Measurements from ENCODE around the gene WHRN.

The WHRN gene

DNA sequence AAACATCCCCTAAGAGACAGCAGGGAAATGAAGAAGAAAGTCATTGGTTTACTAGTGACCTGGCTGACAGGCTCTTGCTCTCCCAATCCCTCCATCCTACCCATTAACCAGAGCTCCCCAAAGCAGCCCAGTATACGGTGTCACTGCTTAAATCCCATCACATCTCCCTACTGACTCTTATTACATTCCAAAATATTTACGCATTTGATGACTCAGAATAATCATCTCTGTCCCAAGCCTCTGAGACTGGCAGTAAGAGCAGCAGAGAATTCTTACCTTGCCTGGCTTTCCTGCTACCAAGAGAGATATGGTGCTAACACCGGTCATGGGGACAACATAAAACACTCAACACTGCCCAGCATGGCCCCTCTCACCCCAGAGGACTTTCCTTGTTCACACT lies 20.2 kb upstream of the WHRN start:
- POLR2A ChIA-PET: interaction anchor here (1.3 kb wide), 1 partner anchor 62 kb away, joined by 4 read pairs; the partner anchor contains the start of gene ATP6V1G1
- CTCF ChIA-PET: no interaction called here
- TF ChIP-seq HDGF (IDR thresholded peaks at IDR 0.05; ENCODE audit: borderline replicate concordance) (no peak), CTBP1 (IDR thresholded peaks at IDR 0.05; ENCODE audit: borderline replicate concordance) (no peak), BHLHE40 (IDR thresholded peaks at IDR 0.05; ENCODE audit: borderline replicate concordance) (no peak), NFRKB (IDR thresholded peaks at IDR 0.05) (no peak), ELF4 (IDR thresholded peaks at IDR 0.05) (no peak), ARNT (IDR thresholded peaks at IDR 0.05) (no peak), SP1 (IDR thresholded peaks at IDR 0.05) (no peak), TARDBP (IDR thresholded peaks at IDR 0.05) (no peak), ZNF384 (IDR thresholded peaks at IDR 0.05) (no peak), L3MBTL2 (conservative IDR thresholded peaks at IDR 0.05) (no peak), FOXM1 (IDR thresholded peaks at IDR 0.05; ENCODE audit: borderline replicate concordance) (no peak), SUZ12 (IDR thresholded peaks at IDR 0.05) (no peak), FOXK2 (IDR thresholded peaks at IDR 0.05) (no peak)
- TF ChIP-seq, protein P1, sequence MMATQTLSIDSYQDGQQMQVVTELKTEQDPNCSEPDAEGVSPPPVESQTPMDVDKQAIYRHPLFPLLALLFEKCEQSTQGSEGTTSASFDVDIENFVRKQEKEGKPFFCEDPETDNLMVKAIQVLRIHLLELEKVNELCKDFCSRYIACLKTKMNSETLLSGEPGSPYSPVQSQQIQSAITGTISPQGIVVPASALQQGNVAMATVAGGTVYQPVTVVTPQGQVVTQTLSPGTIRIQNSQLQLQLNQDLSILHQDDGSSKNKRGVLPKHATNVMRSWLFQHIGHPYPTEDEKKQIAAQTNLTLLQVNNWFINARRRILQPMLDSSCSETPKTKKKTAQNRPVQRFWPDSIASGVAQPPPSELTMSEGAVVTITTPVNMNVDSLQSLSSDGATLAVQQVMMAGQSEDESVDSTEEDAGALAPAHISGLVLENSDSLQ (IDR thresholded peaks at IDR 0.05): no peak
- DNase-seq (ENCODE audit: extremely low spot score): no peak

GRCh38 chr9:114524247-114524681 lies 19.0 kb upstream of the WHRN start:
- ChIA-PET CTCF (no interaction called here), POLR2A (no interaction called here)
- no peak for TF ChIP-seq NFRKB (IDR thresholded peaks at IDR 0.05)
- TF ChIP-seq FOXM1 (IDR thresholded peaks at IDR 0.05; ENCODE audit: borderline replicate concordance): no peak
- no peak for TF ChIP-seq ARNT (IDR thresholded peaks at IDR 0.05)
- no peak for TF ChIP-seq L3MBTL2 (conservative IDR thresholded peaks at IDR 0.05)
- no peak for TF ChIP-seq BHLHE40 (IDR thresholded peaks at IDR 0.05; ENCODE audit: borderline replicate concordance)
- TF ChIP-seq HDGF (IDR thresholded peaks at IDR 0.05; ENCODE audit: borderline replicate concordance): no peak
- no peak for DNase-seq (ENCODE audit: extremely low spot score)

DNA sequence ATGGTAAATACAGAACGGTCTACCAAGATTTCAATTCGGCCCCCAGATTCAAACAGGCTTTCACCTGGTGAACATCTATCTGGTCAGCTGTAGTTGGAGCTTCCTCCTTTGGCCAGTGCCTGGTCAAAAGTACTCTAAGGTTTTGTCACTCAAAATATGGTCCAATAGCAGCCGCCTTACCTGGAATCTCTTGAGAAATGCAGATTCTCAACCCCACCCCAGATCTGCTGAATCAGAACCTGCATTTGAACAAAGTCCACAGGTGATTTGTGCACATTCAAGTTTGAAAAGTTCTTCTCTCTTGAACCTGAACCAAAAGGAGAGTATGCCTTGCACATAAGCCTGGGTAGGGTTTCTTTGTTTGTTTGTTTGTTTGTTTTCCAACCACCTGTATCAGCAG lies 17.6 kb upstream of the WHRN start:
- DNase-seq (ENCODE audit: extremely low spot score): no peak
- ChIA-PET POLR2A (interaction anchor here (1.4 kb wide), 1 partner anchor 65 kb away, joined by 7 read pairs; the partner anchor contains the start of gene ATP6V1G1), CTCF (no interaction called here)
- TF ChIP-seq SP1 (IDR thresholded peaks at IDR 0.05) (no peak), FOXM1 (IDR thresholded peaks at IDR 0.05; ENCODE audit: borderline replicate concordance) (no peak), LEF1 (IDR thresholded peaks at IDR 0.05; ENCODE audit: borderline replicate concordance) (no peak), FOXK2 (IDR thresholded peaks at IDR 0.05) (no peak), TARDBP (IDR thresholded peaks at IDR 0.05) (no peak), ELF4 (IDR thresholded peaks at IDR 0.05) (no peak), HDGF (IDR thresholded peaks at IDR 0.05; ENCODE audit: borderline replicate concordance) (no peak), SUZ12 (IDR thresholded peaks at IDR 0.05) (no peak), FOXA1 (IDR thresholded peaks at IDR 0.05) (no peak), NFRKB (IDR thresholded peaks at IDR 0.05) (no peak), BHLHE40 (IDR thresholded peaks at IDR 0.05; ENCODE audit: borderline replicate concordance) (no peak)
- TF ChIP-seq, protein P1 (IDR thresholded peaks at IDR 0.05): no peak

- DNase-seq (ENCODE audit: extremely low spot score): no peak
- CTCF ChIA-PET: interaction anchor here (0.8 kb wide), 1 partner anchor 131 kb away, joined by 3 read pairs; no protein-coding TSS in a partner anchor
- TF ChIP-seq, protein P1 (IDR thresholded peaks at IDR 0.05): no peak
- TF ChIP-seq TARDBP (IDR thresholded peaks at IDR 0.05) (no peak), LEF1 (IDR thresholded peaks at IDR 0.05; ENCODE audit: borderline replicate concordance) (no peak), ELF4 (IDR thresholded peaks at IDR 0.05) (no peak)
- POLR2A ChIA-PET: interaction anchor here (1.4 kb wide), 1 partner anchor 65 kb away, joined by 7 read pairs; the partner anchor contains the start of gene ATP6V1G1
Observed at GRCh38 chr9:114522286-114522685, 17.0 kb upstream of the WHRN start.

DNA sequence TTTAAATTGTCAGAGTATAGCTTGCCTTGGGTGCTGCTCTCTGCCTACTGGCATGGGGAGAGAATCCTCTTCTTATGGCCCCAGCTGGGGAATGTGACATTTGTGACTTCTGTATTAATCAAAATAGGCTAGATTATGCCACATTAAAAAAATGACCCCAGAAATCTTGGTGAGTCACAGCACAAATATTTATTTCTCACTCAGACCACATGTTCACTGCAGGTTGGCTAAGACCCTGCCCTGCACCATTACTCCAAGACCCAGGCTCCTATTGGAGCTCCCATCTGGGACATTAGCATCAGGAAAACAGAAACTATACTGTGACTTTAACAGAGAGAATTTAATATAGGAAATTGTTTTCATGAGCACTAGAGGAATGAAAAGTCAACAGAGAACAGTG lies 16.6 kb upstream of the WHRN start:
- ChIA-PET CTCF (interaction anchor here (0.8 kb wide), 1 partner anchor 131 kb away, joined by 3 read pairs; no protein-coding TSS in a partner anchor), POLR2A (interaction anchor here (1.4 kb wide), 1 partner anchor 66 kb away, joined by 7 read pairs; the partner anchor contains the start of gene ATP6V1G1)
- no peak for DNase-seq (ENCODE audit: extremely low spot score)
- TF ChIP-seq FOXA1 (IDR thresholded peaks at IDR 0.05) (no peak), TARDBP (IDR thresholded peaks at IDR 0.05) (no peak), SP1 (IDR thresholded peaks at IDR 0.05) (no peak), FOXK2 (IDR thresholded peaks at IDR 0.05) (no peak), FOXM1 (IDR thresholded peaks at IDR 0.05; ENCODE audit: borderline replicate concordance) (no peak), CTBP1 (IDR thresholded peaks at IDR 0.05; ENCODE audit: borderline replicate concordance) (no peak), L3MBTL2 (conservative IDR thresholded peaks at IDR 0.05) (no peak), ELF4 (IDR thresholded peaks at IDR 0.05) (no peak), ARNT (IDR thresholded peaks at IDR 0.05) (no peak), SUZ12 (IDR thresholded peaks at IDR 0.05) (no peak)
- TF ChIP-seq, protein P1 (IDR thresholded peaks at IDR 0.05): no peak

- DNase-seq (ENCODE audit: extremely low spot score): no peak
- ChIA-PET POLR2A (interaction anchor here (1.5 kb wide), 1 partner anchor 94 kb away, joined by 4 read pairs; no protein-coding TSS in a partner anchor), CTCF (interaction anchor here (0.5 to 0.6 kb wide), 2 partner anchors 42 to 84 kb away, joined by 3 read pairs; no protein-coding TSS in a partner anchor)
- TF ChIP-seq ELF4 (IDR thresholded peaks at IDR 0.05) (no peak), SUZ12 (IDR thresholded peaks at IDR 0.05) (no peak), FOXM1 (IDR thresholded peaks at IDR 0.05; ENCODE audit: borderline replicate concordance) (no peak), BHLHE40 (IDR thresholded peaks at IDR 0.05; ENCODE audit: borderline replicate concordance) (no peak), SP1 (IDR thresholded peaks at IDR 0.05) (no peak), CTBP1 (IDR thresholded peaks at IDR 0.05; ENCODE audit: borderline replicate concordance) (no peak), FOXA1 (IDR thresholded peaks at IDR 0.05) (no peak), HDGF (IDR thresholded peaks at IDR 0.05; ENCODE audit: borderline replicate concordance) (no peak), L3MBTL2 (conservative IDR thresholded peaks at IDR 0.05) (no peak)
Observed at GRCh38 chr9:114518599-114519022, 13.3 kb upstream of the WHRN start.

Measured in HEK293T (cell line).